Breast epithelium (tissue), 3 donors: ENCODE results near the gene DGKQ.

Source experiments
- POLR2A ChIP-seq: fragments of 450-650 bp; IDR thresholded peaks from one replicate; pipeline ENCODE4 v1.6.1; 2016; ENCODE audit warnings: antibody characterized with exemption, mild to moderate bottlenecking, moderate library complexity
- TF ChIP-seq, protein P1 (sequence below), 3 donors: fragments of 450-650 bp; IDR thresholded peaks; one replicate each; pipeline ENCODE4 v1.5.1; 2016 to 2017; ENCODE audit warnings: antibody characterized with exemption in 3 of 3, mild to moderate bottlenecking in 3 of 3, moderate library complexity in 3 of 3

DNA sequence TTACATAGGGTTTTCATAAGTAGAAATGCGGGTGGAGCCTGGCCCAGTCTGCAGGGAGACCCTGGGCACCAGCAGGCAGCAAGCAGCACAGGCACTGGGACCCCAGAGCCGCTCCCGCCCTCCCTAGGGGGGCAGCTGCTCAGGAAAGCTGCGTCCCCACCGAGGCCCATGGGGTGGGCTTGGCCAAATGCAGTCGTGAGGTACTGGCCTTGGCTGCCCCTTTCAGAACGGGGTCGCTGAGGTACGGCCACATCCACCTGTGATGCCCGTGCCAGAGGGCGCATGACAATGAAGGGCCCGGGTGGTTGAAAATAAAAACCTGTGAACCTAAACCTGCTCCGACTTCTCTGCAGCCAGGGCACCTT is 24.5 kb downstream of the DGKQ start:
- TF ChIP-seq, protein P1, sequence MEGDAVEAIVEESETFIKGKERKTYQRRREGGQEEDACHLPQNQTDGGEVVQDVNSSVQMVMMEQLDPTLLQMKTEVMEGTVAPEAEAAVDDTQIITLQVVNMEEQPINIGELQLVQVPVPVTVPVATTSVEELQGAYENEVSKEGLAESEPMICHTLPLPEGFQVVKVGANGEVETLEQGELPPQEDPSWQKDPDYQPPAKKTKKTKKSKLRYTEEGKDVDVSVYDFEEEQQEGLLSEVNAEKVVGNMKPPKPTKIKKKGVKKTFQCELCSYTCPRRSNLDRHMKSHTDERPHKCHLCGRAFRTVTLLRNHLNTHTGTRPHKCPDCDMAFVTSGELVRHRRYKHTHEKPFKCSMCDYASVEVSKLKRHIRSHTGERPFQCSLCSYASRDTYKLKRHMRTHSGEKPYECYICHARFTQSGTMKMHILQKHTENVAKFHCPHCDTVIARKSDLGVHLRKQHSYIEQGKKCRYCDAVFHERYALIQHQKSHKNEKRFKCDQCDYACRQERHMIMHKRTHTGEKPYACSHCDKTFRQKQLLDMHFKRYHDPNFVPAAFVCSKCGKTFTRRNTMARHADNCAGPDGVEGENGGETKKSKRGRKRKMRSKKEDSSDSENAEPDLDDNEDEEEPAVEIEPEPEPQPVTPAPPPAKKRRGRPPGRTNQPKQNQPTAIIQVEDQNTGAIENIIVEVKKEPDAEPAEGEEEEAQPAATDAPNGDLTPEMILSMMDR (IDR thresholded peaks at IDR 0.05), result no peak
- TF ChIP-seq POLR2A, result no peak
